GM10847 (cell line): ENCODE data around the gene CHST8.

ENCODE experiments used
- POLR2A ChIP-seq: IDR thresholded peaks from 2 replicates; pipeline ENCODE4 v1.6.1; 2011; ENCODE audit not compliant: insufficient read length; ENCODE audit errors: extremely low read depth

Gene CHST8

DNA sequence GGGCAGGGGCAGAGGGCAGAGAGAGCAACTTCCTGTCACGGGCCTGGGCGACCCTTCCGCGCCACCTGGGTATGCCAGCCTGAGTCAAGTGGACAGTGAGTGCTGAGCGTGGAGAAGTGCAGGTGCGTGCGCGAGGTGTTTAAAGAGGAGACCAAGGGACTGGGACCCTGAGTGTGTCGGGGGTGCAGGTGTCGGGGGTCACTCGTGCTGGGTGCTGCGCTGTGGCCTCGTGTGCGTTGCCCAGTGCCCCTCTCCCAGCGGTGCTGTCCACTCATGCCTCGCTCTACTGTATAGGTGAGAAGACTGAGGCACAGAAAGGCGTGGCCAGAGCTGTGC lies 156.0 kb downstream of the CHST8 start:
- TF ChIP-seq POLR2A = no peak

GRCh38 chr19:33778089-33778791 lies 156.5 kb downstream of the CHST8 start:
- TF ChIP-seq POLR2A = no peak

DNA sequence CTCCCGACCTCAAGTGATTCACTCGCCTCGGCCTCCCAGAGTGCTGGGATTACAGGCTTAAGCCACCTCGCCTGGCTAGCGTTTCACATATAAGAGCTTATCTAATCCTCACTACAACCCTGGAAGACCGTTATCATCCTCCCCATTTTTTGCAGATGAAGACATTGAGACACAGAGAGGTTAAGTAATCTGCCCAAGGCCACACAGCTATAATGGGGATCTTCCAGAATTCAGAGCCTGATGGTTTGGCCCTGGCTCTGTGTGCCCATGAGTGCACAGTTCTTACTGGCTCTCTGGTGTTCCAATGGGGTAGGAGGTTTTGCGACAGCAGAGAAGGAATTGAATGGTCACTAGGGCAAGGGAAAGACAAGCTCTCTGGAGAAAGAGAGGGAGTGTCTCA lies 158.1 kb downstream of the CHST8 start:
- no peak for TF ChIP-seq POLR2A

DNA sequence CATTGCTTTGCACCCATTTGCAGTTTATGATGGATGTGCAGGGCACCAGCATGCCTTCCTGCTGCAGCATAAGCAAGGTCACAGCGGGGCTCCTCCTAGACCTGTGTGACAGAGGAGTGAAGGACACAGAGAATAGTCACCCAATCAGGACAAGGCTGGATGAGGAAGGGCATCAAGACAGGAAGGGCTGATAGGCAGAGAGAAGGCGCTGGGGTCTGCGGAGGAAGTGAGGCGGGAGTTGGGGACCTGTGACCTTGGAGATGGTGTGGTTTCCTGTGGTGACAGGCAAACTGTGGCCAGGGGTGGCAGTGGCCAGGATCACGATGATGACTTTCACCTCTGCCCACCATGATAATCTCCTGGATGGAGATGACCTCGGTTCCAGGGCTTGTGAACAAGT lies 158.5 kb downstream of the CHST8 start:
- TF ChIP-seq POLR2A = no peak

- no peak for TF ChIP-seq POLR2A
Measured at GRCh38 chr19:33780746-33781145, 159.0 kb downstream of the CHST8 start.

DNA sequence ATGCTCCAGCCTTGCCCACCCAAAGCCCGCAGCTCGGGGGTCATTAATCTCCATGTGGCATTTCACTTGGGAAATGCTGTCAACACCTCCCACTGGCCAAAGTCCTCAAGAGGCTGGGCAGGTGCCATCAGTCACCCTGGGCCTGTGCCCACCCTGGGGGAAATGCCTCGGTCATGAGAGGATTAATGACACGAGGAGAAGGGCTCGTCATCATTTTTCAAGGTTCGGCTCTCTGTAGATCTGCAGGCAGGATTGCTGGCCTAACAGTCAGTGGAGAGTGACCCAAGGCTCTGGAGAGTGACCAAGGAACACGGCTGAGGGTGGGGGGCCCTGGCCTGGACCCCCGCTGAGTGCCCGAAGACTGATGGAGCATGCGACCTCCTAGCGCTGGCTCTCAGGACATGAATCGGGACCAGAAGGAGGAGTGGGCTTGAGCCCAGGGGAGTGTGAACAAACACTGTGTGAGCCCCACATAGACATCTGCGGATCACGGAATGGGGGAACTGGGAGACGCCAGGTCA lies 159.7 kb downstream of the CHST8 start:
- no peak for TF ChIP-seq POLR2A

- no peak for TF ChIP-seq POLR2A
Measured at GRCh38 chr19:33781996-33782395, 160.2 kb downstream of the CHST8 start.

- TF ChIP-seq POLR2A = no peak
Measured at GRCh38 chr19:33784432-33784831, 162.7 kb downstream of the CHST8 start.

DNA sequence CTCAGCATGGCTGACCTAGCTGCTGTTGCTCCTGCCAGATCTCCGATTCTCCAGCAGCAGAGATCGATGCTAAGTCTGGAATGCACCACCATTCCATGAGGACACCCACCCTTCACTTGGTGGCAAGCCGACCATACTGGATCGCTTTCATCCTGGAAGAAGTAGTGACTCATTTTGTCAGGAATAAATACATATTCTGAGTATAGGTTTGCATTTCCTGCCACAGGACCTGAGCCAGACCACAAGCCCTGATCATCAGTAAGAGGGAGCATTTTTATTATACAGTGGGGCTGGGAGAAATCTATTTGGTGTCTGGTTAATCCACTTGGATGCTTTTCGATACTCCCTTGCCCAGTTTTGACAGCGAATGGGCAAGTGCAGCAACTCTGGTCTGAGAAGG lies 164.0 kb downstream of the CHST8 start:
- no peak for TF ChIP-seq POLR2A

GRCh38 chr19:33788676-33789075 lies 166.9 kb downstream of the CHST8 start:
- TF ChIP-seq POLR2A = no peak

DNA sequence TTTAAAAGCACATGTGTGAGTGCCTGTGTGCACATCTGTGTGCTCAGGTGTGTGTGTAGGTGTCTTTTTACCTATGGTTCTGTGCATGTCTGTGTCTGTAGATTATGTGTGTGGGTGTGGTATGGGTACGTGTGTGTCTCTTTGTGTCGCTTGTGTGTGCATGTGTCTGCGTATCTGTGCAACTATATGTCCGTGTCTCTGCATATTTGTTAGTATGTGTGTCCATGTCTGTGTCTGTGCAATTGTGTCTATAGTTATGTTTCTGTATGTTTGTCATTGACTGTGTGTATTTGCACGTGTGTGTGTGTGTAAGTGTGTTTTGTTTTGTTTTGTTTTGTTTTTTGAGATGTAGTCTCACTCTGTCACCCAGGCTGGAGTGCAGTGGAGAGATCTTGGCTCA lies 167.6 kb downstream of the CHST8 start:
- TF ChIP-seq POLR2A = no peak

GRCh38 chr19:33794683-33795369 lies 173.1 kb downstream of the CHST8 start:
- no peak for TF ChIP-seq POLR2A

DNA sequence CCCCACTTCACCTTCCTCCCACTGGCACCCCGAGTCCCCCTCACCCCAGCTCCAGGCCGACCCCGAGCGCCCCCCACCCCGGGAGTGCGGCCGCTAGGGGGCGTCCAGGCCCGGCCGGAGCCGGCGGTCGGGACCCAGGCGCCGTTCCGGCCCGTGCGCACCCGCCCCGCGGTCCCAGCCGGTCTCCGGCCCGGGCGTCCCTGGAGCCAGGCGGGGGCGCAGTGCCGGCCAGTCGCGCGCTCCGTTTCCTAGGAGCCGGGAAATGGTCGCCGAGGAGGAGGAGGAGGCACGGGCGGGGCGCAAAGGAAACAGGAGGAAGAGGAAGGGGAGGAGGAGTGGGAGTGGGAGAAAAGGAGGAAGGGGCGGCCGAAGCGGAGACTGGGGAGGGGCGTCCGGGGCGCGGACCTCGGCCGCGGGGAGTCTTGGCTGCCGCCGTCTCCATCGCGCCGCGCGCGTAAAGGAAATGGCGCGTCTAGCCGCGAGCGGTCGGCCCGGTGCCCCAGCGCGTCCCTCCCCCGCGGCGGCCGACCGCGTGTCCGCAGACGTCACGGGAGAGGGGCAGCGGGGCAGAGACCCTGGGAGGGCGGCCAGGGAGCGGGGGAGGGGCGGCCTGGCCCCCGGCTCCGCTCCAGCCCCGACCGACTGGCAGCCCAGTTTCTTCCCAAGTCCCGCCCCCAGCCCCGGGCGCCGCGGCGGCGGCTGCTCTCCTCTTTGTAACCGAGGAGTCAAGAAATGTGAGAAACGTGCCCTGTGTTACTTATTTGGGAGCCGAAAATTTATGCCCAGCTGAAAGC lies 173.8 kb downstream of the CHST8 start:
- no peak for TF ChIP-seq POLR2A

DNA sequence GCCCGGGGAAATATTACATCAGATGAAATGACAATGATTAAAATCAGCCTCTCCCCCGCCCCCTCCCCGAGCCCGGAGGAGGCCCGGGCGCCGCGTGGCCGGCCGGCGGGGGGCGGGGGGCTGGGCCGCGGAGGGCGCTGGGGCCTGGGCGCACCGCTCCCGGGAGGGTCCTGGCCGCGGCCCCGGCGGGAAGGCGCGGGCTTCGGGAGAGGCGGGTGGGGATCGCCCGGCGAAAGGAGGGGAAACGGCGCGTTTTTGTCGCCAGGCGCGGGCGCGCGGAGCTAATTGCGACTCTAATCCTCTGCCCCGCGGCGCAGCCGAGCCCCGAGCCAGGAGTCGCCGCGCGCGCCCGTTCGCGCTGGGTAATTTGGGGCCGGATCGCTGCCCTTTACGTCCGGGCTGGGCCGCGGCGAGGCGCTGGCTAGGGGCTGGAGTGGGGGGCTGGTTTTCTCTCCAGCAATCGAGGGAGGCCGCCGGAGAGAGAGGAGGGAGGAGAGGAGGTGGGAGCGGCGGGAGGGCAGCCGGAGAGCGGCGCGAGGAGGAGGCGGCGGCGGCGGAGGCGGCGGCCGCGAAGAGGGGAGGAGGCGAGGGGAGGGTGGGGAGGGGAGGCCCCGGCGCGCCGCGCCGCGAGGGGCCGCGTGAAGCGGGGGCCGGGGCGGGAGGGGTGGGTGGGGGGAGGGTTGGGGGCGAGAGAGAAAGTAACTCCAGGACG lies 174.6 kb downstream of the CHST8 start, which contains the start of gene KCTD15:
TSS of gene KCTD15 (plus strand) at position 707 of the 712 bp plus-strand sequence. CDS start 3,585 bp downstream, outside the sequence.
- TF ChIP-seq POLR2A = no peak
